HT-29 (cell line): ENCODE data around the gene ZNF750. TPM values are rescaled to one million over a fixed set of nuclear protein-coding genes. Genes with fewer than 3 reads are reported as not detected.

Experiments
- DNase-seq: peaks from one replicate; pipeline ENCODE4 v3.0.0-alpha.2; 2015; ENCODE audit warnings: low spot score
- total RNA-seq: library from RNA; depleted of rRNA; stranded (reverse); fragments of >200 nt; shearing (Covaris generic); gene quantifications from 2 replicates; pipeline ENCODE4 v1.2.3, GENCODE V29; 2014

The ZNF750 gene
- total RNA-seq, 1 experiment from 2014 or later = 0.05 TPM

DNA sequence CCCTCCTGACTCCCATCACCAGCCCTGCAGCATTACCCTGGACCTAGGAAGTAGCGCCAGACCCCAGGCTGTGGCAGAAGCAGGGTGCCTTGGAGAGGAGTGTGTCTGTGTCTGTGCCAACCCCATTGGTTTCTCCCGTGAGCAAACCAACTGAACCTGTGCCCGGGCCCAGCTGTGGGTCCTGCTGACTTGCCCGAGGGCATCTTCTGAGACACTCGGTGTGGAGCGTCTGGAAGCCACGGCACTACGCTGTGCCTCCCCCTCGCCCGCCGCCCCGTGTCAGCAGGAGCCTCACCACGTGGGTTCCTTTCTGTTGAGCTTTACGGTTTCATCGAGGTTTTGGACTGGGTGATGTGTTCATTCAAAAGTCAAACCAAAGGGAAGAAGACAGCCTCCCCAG lies 27.8 kb downstream of the ZNF750 start:
- DNase-seq = no peak

DNA sequence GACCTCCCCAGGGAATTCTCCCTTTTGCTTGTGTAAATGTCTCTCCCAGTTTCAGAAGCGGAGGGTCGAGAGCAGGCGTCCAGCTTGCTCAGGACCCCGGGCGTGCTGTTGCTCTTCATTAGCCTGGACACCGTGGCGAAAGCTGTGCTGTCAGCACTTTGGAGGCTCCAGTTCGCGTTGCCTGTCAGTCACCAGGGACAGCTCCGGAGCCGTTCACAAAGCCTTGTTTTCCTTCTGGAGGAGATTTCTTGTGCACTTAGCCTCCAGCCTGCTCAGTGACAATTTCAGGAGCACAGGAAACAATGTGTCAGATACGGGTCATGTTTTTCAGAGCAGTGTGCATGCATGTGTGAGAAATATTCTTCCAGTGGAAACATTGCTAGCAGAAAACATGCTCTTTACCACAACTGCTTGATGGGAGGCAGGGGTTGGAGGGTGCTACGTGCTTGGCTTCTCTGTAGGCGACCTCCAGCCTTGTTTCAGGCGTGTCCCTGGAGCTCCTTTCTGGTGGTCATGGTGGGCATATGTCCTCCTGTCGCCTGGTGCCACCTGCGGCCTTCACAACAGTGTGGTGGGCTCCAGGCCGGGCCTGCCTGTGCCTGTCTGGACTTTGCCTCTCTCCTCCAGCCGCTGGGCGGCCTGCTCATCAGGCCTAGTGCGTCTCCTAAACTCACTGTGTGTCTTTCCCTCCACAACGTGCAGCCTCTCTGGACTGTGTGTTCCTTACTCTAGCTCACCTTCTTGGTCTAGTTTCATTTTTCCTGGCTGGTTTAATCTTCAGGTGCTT lies 29.0 kb downstream of the ZNF750 start:
- no peak for DNase-seq

DNA sequence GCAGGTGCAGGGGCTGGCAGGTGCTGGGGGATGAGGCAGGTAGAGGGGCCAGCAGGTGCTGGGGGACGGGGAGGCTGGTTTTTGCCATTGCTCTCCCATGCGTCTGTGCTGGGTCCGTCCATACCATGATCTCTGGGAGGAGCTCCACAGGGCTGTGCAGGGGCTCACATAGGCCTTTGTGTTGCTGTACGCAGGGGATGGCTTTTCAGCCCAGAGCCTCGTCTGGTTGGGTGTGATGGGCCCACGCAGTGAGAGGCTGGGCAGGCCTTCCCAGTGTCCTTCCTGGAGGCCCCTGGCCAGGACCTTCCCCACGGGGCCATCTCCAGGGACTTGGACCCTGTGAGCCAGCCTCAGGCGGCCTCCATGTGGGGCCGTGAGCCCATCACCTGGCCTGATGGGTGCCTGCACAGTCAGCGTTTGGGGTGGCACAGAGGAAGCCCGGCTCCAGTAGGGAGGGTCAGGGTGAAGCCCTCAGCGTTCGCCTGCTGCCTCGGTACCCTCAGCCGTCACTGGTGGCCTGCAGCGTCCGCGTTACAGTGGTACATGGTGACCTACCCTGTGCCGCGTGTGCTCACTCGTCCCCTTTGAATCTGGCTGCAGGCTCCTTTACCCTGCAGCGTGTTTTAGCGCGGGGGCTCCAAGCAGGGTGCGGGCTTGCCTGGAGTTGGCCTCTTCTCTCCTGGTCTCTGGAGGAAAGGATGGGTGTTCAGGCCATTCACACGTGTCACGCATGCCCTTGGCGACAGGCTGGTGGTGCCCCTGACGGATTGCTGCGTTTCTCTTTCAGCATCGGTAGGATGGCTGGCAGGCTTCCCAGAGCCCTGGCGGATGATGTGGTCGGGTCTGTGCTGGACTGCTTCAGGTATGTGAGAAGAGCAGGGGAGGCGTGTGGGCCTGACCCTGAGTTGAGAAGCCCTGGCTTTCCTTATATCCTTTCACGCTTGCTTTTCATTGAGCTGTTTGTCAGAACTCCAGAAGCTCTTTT lies 30.6 kb downstream of the ZNF750 start:
- DNase-seq = no peak

DNA sequence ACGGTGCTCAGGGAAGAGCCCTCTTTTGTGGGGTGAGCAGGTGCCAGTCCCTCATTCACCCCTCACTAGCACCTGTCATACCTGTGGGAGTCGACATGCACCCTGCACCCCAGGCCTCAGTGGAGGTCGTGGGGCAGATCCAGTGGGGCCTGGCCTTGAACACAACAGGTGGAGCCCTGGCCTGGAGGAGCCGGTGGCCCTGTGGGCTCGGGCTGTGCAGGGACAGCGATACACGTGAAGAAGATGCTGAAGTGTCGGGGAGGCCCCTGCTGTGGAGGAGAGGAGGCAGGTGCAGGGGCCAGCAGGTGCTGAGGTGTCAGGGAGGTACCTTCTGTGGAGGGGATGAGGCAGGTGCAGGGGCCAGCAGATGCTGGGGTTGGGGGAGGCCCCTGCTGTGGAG lies 31.8 kb downstream of the ZNF750 start:
- DNase-seq = no peak

DNA sequence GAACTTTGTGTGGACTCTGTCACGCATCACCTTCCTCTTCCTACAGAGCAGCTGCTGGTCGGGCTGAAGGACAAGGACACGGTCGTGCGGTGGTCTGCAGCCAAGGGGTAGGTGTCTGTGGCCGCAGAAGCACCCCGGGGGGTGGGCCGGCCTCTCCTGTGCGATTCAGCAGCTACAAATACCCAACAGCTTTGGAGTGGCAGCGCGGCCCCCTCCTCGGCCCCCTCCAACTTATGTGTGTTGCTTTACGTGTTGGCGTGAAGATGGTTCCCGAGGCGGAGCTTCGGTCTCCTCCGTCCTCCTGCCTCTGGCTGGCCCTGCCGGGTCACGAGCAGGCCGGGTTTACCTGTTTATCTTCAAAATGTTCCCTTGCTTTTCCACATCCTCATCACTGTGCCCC lies 32.3 kb downstream of the ZNF750 start:
- no peak for DNase-seq

DNA sequence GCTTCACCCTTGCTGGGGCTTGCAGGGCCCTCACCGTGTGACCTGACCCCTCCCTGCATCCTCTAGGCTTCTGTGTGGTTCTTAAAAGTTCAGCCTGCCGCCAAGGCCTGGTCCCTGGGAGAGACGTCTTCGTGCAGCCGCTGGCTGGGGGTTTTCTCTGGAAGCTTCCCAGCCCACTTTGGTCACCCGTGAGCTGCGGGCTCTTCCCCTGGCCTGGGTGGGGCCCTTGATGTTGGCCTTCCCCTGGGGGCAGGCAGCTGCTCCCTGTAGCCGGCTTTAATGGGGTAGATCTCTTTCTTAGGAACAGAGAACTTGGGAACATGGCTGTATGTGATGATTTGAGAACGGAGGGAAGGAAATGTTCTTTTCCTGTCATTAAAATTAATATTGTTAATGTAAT lies 32.7 kb downstream of the ZNF750 start:
- no peak for DNase-seq

DNA sequence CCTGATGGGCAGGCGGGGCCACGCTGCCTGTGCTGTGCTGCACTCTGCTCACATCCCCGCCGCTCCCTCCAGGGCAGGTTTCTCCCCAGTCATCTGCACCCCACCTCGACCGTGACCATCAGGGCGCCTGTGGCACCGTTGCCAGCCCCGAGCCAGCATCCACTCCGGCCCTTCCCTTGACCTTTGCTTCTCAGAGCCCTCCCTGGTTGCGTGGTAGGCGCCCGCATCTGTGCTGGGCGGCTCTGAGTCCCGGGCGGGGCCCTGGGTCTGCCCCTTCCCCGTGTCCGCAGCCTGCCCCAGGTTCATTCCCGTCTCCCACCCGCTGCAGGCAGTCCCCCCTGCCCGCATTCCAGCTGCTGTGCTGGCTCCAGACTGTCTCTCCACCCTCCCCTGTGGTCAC lies 33.2 kb downstream of the ZNF750 start:
- DNase-seq = no peak

DNA sequence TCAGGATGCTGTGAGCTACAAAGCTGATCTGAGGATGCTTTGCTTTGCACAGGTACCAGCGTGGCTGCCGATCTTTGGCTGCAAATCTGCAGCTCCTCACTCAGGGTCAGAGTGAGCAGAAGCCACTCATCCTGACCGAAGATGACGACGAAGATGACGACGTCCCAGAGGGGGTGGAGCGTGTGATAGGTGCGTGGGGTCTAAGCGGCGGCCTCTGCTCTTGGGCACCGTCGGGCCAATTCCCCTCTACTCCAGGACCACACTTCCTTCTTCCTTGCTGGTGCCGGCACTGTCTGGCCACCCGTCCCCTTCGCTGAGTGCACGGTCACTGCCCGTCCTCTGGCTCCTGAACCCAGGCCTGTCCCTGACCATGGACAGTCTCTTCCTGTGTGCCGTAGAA lies 34.0 kb downstream of the ZNF750 start:
- DNase-seq = no peak

DNA sequence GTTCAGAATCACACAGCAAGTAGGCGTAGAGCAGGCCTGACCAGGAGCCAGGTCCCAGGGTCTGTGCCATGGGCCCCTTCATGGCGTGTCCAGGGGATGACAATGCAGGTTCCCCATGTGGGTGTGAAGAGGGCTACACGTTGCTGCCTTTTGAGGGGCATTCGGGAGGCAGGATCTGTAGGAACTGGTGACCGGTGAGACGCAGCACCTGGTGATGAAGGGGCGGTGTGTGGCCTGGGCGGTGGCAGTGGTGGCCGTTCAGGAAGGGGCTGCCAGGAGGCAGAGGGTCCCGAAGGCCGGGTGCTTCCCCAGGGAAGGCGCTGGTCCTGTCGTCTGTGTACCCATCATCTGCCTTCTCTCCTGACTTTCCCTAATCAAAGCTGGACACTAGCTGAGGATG lies 34.6 kb downstream of the ZNF750 start:
- DNase-seq = no peak

DNA sequence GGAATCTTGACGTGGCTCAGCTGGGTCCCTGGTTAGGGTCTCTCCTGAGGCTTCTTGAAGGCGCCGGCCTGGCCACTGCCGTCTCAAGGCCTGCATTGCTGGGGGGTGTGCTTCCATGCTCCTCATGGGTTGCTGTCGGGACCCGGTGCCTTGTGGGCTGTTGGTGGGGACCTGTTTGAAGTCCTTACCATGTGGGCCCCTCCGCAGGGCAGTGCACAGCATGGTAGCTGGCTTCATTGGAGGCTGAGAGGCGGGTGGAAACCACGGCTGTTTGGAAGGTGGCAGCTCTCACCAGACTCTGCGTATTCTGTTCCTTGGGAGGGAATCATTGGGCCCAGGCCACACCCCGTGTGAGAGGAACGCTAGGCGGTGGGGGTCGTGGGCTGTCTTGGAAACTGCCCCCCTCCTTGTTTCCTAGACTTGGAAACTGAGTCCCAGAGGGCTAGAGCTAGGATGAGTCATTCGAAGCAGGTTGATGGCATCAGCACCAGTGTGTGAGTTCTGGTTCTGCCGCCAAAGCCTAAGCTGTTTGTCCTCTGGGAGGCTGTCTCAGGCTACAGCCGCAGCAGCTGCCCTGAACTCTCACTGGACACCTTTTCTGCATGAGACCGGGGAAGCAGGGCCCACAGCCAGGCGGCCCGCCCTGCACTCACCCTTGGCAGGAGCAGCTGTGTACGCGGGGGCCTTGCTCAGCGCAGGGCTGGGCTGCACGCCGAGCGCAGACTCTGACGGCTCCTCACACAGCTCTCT lies 35.2 kb downstream of the ZNF750 start:
- DNase-seq = no peak

DNA sequence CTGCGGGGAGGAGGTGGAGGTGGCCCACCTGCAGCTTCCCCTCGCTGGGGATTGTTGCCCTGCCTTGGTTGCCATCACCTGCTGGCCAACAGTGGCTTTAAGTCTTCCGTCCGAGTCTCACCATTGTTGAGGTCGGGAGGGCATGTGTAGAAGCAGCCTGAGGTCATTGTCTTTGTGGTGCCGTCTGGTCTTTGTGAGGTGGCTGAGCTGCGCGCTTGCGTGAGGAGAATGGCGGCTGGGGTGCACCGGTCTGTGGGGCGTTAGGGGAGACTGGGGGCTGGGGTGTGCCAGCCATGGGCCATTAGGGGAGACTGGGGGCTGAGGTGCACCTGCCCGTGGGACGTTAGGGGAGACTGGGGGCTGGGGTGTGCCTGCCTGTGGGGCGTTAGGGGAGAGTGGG lies 36.2 kb downstream of the ZNF750 start:
- DNase-seq = no peak

DNA sequence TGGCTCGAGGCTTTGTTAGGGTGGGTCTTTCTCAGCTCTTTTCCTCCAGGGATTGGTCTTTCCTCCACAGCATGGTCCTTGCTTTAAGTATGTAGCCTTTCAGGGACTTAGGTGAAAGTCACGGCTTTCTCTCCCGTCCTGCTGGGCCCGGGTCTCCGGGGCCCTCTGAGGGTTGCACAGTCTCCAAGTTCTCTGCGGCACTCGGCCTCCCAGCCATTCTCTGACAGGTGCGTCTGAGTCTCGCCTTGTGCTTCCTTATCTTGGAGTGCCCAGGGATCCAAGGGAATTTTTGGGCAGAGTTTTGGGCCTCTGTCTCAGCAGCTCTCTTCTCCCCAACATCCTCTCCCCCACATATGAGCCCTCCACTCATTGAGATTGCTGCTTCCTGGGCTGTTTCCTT lies 36.6 kb downstream of the ZNF750 start:
- DNase-seq = no peak

DNA sequence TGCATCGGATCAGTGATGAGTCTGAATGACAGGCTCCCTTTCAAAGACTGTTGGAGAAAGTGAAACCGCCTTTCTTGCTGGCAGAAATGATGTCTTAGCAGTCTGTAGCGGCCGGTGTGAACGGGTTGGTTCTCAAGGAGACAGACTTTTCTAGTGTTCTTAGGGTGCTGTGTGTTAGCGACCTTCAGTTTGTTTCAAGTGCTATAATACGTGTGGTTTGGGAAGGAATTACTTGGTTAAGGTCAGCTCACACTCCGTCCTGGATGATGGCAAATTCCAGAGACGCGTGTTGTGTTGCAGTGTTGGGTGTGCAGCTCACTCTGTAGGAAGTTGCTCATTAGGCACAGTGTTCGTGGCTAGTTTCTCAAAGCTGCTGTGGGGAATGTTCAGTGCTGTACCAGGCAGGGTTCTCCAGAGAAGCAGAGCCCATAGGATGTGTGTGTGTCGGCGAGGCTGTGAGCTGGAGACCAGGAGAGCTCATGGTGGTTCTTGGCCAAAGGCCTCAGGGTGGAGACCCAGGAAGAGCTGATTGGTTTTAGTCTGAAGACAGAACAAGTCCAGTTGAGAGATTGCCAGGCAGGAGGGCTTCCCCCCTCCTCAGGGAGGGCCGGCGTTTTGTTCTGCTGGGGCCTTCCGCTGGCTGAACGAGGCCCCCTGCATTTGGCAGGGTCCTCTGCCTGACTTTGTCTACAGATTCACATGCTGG lies 37.6 kb downstream of the ZNF750 start:
- DNase-seq = no peak

DNA sequence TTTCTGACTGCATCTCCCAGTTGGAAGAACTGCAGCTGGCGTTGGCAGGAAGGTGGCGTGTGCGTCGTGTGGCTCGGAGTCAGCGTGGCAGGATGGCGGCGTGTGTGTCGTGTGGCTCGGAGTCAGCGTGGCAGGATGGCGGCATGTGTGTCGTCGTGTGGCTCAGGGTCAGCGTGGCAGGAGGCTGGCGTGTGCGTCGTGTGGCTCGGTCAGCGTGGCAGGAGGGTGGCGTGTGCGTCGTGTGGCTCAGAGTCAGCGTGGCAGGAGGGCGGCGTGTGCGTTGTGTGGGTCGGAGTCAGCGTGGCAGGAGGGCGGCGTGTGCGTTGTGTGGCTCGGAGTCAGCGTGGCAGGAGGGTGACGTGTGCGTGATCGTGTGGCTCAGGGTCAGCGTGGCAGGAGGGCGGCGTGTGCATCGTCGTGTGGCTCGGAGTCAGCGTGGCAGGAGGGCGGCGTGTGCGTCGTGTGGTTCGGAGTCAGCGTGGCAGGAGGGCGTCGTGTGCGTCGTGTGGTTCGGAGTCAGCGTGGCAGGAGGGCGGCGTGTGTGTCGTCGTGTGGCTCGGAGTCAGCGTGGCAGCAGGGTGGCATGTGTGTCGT lies 38.3 kb downstream of the ZNF750 start:
- DNase-seq = no peak

DNA sequence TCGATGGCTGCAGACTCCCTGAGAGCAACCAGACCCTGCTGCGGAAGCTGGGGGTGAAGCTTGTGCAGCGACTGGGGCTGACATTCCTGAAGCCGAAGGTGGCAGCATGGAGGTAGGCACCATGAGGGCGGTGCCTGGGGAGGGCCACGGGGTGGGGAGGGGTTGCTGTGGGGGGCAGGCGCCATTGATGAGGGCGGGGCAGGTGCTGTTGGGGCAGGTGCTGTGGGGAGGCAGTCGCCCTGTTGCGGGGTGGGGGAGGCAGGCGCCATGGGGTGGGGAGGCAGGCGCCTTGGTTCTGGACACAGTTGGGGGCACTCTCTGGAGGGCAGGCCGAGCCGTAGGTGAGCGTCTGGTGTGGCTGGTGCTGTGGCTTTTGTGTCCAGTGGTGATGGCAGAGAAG lies 38.9 kb downstream of the ZNF750 start:
- DNase-seq = no peak

DNA sequence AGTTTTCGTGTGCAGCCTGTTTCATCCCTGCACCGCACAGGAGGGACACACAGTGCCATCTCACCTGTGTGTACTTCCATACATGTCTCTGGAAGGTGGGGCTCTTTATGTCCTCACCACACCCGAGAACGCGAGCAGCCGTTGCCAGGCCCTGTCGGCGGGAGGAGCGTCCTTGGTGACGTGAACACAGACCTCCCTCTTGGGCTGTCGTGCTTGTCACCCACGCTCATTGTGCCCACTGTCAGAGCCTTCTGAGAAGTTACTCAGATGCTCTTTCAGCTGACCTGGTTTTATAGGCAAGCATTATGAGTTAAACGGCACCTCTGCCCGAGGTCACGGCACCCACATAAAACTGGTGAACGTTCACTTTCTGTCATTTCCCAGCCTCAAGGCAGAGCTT lies 40.2 kb downstream of the ZNF750 start:
- DNase-seq = no peak

DNA sequence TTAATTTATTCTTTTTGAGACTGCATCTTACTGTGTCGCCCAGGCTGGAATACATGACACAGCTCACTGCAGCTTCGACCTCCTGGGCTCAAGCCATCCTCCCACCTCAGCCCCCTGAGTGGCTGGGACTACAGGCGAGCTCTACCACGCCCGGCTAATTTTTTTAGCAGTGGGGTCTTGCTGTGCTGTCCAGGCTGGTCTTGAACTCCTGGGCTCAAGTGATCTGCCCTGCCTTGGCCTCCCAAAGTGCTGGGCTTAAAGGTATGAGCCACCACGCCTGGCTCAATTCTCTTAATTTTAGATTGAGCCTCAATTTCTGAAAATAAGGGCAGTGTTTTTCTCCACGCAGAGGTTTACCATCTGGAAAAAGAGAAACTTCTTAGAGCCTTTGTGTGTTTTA lies 41.1 kb downstream of the ZNF750 start:
- no peak for DNase-seq

DNA sequence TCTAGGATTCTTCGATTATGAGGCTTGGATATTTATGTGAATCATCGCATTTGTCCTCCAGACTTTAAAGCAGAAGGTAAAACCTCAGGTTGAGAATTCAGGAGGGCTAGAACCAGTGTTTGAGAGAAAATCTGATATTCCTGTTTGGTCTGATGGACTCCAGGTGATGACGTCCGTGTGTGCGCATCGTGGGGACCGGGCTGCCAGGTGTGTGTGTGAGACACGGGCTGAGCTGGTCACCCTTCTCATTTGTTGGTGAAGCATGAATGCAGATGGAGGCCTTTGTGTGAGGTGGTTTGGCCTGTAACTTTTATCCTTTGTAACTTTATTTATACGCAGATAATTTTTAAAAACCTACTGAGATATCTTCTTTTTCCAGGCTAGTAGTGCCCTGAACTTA lies 42.8 kb downstream of the ZNF750 start:
- DNase-seq = no peak

DNA sequence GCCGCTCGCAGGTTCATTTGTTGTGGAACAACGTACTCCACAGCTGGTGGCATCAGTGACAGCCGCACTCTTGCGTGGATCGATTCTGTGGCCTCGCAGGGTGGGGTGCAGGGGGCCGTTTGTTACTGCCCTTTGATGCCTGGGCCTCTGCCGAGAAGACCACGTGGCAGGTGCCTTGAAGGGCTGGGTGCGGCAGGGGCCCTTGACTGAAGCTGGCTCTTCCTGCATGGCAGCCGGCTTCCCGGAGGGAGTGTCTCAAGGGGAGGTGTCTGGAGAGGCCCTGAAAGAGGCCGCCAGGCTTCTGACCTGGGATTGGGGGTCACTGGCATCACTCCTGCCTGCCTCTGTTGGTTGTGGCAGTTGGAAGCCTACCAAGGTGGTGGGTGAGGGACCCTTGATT lies 44.2 kb downstream of the ZNF750 start:
- no peak for DNase-seq

DNA sequence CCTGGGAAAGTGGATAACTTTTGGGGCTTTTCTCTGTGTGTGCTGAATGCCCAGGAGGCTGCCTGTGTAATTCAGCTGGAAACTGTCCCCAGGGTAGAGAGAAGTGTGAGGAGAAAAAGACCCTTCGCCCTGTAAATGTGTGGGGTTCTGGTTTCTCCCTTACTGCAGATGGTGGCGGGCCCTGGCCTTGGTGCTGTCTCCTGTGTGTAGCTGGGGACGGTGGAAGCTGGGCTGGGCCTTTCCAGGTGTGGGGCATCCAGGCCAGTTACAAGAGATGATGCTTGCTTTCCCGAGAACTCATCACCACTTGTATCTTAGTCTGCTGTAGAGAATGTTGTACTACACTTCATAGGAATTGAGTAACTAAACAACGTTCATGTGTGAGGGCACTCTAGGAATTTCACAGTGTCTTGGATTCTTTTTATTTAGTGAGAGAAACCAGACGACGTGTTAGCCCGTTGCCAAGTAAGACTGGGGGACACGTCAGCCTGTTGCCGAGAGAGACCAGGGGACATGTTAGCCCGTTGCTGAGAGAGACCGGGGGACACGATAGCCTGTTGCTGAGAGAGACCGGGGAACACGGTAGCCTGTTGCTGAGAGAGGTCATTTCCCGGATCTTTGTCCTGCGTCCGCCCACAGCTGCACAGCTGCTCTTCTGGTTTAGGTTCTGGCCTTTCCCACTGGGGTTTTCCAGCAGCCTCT lies 44.9 kb downstream of the ZNF750 start:
- DNase-seq = no peak
